Suprapubic skin (tissue), 4 donors: Measurements from ENCODE around the gene SLC22A23. TPM values are rescaled to one million over a fixed set of nuclear protein-coding genes. Genes with fewer than 3 reads are reported as not detected.

Experiments
- DNase-seq, 2 donors: peaks; one replicate each; pipeline ENCODE4 v3.0.0-alpha.2; 2019; ENCODE audit warnings: low spot score in 2 of 2
- H3K27ac ChIP-seq: fragments of 200-600 bp; sonication (generic); one replicate; pipeline ENCODE4 v1.5.1; 2019
- H3K27me3 ChIP-seq: fragments of 200-600 bp; sonication (generic); one replicate; pipeline ENCODE4 v1.5.1; 2019
- H3K36me3 ChIP-seq: fragments of 200-600 bp; sonication (generic); one replicate; pipeline ENCODE4 v1.5.1; 2019
- H3K4me1 ChIP-seq: fragments of 200-600 bp; sonication (generic); one replicate; pipeline ENCODE4 v1.5.1; 2019
- H3K4me3 ChIP-seq: fragments of 200-600 bp; sonication (generic); one replicate; pipeline ENCODE4 v1.5.1; 2019; ENCODE audit warnings: mild to moderate bottlenecking
- H3K9me3 ChIP-seq: fragments of 200-600 bp; sonication (generic); one replicate; pipeline ENCODE4 v1.5.1; 2019
- EP300 ChIP-seq: sonication (generic); formaldehyde crosslinking; IDR thresholded peaks from one replicate; pipeline ENCODE4 v1.6.1; 2017; ENCODE audit warnings: antibody characterized with exemption
- POLR2A ChIP-seq, 2 donors: fragments of 450-650 bp; IDR thresholded peaks; one replicate each; pipeline ENCODE4 v1.6.1; 2017; ENCODE audit warnings: antibody characterized with exemption in 2 of 2, mild to moderate bottlenecking in 2 of 2, moderate library complexity in 2 of 2
- POLR2AphosphoS5 ChIP-seq, 3 donors: sonication (generic); formaldehyde crosslinking; IDR thresholded peaks; one replicate each; pipeline ENCODE4 v1.6.1; 2017; ENCODE audit warnings: antibody characterized with exemption in 3 of 3
- WGBS: methylation state at CpG from one replicate; pipeline ENCODE4 v1.1.5; 2018; 5-methylcytosine and 5-hydroxymethylcytosine counted together
- total RNA-seq, 4 donors: library from RNA; depleted of rRNA; stranded (reverse); fragments of >200 nt; gene quantifications; one replicate each; pipeline ENCODE4 v1.1.0, GENCODE V29; 2016
- TF ChIP-seq, protein P1 (sequence below), 2 donors: fragments of 200-600 bp in 1 of 2; fragments of 450-650 bp in 1 of 2; sonication (generic) in 1 of 2; IDR thresholded peaks; one replicate each; pipeline ENCODE4 v1.5.1; 2016 to 2019; ENCODE audit warnings: antibody characterized with exemption in 2 of 2, mild to moderate bottlenecking in 1 of 2, moderate library complexity in 1 of 2

The SLC22A23 gene
- total RNA-seq, 4 donors from 2014 or later = 38.2 to 59.8 (median 48.1) TPM

DNA sequence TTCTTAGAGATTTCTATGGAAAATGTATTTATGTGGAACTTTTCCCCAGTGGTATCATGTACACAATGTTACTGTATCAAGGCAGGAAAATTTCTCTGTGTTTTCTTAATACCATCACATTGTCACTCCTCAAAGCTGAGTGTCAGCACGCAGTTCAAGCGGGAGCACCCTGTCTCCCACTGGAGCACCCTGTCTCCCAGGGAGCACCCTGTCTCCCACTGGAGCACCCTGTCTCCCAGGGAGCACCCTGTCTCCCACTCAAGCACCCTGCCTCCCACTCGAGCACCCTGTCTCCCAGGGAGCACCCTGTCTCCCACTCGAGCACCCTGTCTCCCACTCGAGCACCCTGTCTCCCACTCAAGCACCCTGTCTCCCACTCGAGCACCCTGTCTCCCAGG is 146.8 kb downstream of the SLC22A23 start:
- 69% methylated on average over 6 of the region's 6 CpGs for WGBS
- no peaks in the 10 kb centered on the region for H3K4me1 ChIP-seq
- DNase-seq = peak in 1 of 2 donors; percentile 49
- H3K27ac ChIP-seq = no peak overlapping the region
- no peaks in the 10 kb centered on the region for H3K27me3 ChIP-seq
- peaks cover 4% of the 10 kb centered on the region for H3K36me3 ChIP-seq
- H3K4me3 ChIP-seq = no peak overlapping the region
- no peaks in the 10 kb centered on the region for H3K9me3 ChIP-seq
- TF ChIP-seq POLR2AphosphoS5 (IDR thresholded peaks at IDR 0.05) (no peak), EP300 (no peak), POLR2A (IDR thresholded peaks at IDR 0.05) (no peak)
- TF ChIP-seq, protein P1, sequence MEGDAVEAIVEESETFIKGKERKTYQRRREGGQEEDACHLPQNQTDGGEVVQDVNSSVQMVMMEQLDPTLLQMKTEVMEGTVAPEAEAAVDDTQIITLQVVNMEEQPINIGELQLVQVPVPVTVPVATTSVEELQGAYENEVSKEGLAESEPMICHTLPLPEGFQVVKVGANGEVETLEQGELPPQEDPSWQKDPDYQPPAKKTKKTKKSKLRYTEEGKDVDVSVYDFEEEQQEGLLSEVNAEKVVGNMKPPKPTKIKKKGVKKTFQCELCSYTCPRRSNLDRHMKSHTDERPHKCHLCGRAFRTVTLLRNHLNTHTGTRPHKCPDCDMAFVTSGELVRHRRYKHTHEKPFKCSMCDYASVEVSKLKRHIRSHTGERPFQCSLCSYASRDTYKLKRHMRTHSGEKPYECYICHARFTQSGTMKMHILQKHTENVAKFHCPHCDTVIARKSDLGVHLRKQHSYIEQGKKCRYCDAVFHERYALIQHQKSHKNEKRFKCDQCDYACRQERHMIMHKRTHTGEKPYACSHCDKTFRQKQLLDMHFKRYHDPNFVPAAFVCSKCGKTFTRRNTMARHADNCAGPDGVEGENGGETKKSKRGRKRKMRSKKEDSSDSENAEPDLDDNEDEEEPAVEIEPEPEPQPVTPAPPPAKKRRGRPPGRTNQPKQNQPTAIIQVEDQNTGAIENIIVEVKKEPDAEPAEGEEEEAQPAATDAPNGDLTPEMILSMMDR (IDR thresholded peaks at IDR 0.05) = no peak

DNA sequence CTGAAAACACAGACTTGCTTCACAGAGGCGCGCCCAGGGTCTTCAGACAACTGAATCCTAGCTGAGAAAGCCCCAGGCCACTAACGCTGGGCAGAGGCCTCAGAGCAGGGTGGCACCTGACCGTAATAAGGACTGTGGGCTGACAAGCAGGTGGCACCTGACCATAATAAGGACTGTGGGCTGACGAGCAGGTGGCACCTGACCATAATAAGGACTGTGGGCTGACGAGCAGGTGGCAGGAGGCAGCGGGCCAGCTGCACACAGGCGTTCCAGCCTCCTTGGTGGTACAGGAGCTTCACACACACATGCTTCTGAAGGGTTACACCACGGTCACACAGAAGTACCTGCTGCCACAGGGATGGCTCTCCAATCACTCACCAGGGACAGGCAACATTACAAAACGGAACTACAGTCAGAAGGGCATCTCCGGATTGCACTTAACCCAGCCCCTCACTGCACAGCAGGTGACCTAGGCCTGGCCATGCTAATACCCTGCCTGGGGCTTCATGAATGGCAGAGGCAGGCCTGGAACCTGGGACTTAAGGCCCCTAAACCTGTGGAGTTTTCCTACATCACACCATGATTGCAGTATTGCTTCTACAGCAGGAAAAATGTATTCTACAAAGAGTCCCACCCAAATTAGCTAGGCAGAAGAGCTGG is 147.3 kb downstream of the SLC22A23 start:
- Histone ChIP-seq H3K27ac (no peak overlapping the region), H3K9me3 (no peaks in the 10 kb centered on the region), H3K4me3 (no peak overlapping the region), H3K27me3 (no peaks in the 10 kb centered on the region), H3K36me3 (peaks cover 4% of the 10 kb centered on the region), H3K4me1 (no peaks in the 10 kb centered on the region)
- no peak for TF ChIP-seq POLR2A (IDR thresholded peaks at IDR 0.05)
- TF ChIP-seq, protein P1 (IDR thresholded peaks at IDR 0.05) = no peak
- TF ChIP-seq EP300 = no peak
- TF ChIP-seq POLR2AphosphoS5 (IDR thresholded peaks at IDR 0.05) = no peak
- DNase-seq = peak in 1 of 2 donors; percentile 57
- 94% methylated on average over 7 of the region's 11 CpGs for WGBS

DNA sequence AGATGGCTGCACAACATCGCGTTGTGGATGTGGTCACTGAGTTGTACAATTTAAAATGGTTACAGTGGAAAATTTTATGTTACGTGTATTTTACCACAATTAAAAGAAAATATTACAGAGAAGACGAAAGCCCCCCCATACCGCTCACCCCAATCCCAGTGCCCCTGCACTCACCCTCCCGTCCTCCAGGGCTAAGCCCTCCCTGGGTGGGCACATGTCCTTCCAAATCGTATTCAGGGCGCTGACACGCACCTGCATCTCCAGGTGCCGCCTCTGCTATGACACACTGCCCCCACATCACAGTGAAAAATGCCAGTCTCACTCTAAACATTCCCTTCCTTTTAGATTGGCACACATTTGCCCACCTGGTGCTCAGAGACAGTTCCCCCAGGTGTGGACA is 148.7 kb downstream of the SLC22A23 start:
- Histone ChIP-seq H3K4me3 (no peak overlapping the region), H3K9me3 (no peaks in the 10 kb centered on the region), H3K27ac (no peak overlapping the region), H3K27me3 (no peaks in the 10 kb centered on the region), H3K4me1 (no peaks in the 10 kb centered on the region), H3K36me3 (peaks cover 4% of the 10 kb centered on the region)
- WGBS = 98% methylated on average over 10 of the region's 10 CpGs
- DNase-seq = peak in 1 of 2 donors; percentile 54
- TF ChIP-seq, protein P1 (IDR thresholded peaks at IDR 0.05) = no peak
- TF ChIP-seq EP300 (no peak), POLR2AphosphoS5 (IDR thresholded peaks at IDR 0.05) (no peak), POLR2A (IDR thresholded peaks at IDR 0.05) (no peak)

DNA sequence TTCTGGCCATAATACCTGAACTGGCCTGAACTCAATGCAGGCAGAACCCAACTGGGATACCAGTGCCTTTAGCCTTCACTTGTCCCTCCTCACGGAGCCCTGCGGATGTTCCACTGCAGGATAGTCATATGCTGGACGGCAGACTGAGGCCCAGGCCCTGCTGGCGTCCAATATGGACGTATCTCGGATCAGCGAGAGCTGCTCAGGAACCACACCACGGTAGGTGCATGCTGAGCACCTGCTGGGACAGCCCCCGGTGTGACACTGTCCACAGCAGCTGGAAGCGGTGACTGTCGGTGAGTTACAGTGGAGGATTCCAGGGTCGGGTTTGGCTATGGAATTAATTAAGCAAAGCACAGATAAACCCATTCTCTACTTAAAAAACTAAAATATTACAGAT is 149.4 kb downstream of the SLC22A23 start:
- DNase-seq = peak in 1 of 2 donors; percentile 54
- no peak overlapping the region for H3K4me3 ChIP-seq
- WGBS = 96% methylated on average over 12 of the region's 12 CpGs
- H3K36me3 ChIP-seq = peaks cover 4% of the 10 kb centered on the region
- H3K27ac ChIP-seq = no peak overlapping the region
- no peaks in the 10 kb centered on the region for H3K9me3 ChIP-seq
- TF ChIP-seq POLR2A (IDR thresholded peaks at IDR 0.05) = no peak
- no peak for TF ChIP-seq POLR2AphosphoS5 (IDR thresholded peaks at IDR 0.05)
- TF ChIP-seq, protein P1 (IDR thresholded peaks at IDR 0.05) = no peak
- TF ChIP-seq EP300 = no peak
- no peaks in the 10 kb centered on the region for H3K4me1 ChIP-seq
- H3K27me3 ChIP-seq = no peaks in the 10 kb centered on the region

DNA sequence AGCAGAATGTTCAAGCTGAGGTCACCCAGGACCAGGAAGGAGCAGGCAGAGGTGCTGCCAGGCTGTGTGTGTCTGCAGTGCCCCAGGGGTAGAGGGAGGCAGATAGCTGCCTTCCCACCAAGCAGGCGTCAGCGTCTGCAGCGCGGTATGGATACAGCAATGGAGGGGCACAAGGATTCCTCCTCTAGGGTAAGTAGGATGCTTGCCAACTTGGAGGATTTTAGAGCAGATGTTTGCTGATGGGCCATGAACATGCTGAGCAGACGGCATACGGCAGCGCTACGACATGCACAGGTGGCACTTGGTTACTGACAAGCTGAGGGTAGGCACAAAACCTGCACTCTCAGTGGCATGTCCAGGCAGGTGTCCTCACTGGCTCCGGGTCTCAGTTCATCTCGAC is 150.0 kb downstream of the SLC22A23 start:
- Histone ChIP-seq H3K36me3 (peaks cover 4% of the 10 kb centered on the region), H3K27me3 (no peaks in the 10 kb centered on the region), H3K27ac (no peak overlapping the region), H3K9me3 (no peaks in the 10 kb centered on the region), H3K4me1 (no peaks in the 10 kb centered on the region), H3K4me3 (no peak overlapping the region)
- WGBS = 83% methylated on average over 4 of the region's 10 CpGs
- TF ChIP-seq POLR2A (IDR thresholded peaks at IDR 0.05) (no peak), POLR2AphosphoS5 (IDR thresholded peaks at IDR 0.05) (no peak)
- TF ChIP-seq, protein P1 (IDR thresholded peaks at IDR 0.05) = no peak
- peak in 1 of 2 donors; percentile 60 for DNase-seq
